ENCODE results near the gene LDLRAD1. TPM values are rescaled to one million over a fixed set of nuclear protein-coding genes. Genes with fewer than 3 reads are reported as not detected.

Gene LDLRAD1
- total RNA-seq = not detected
- polyA plus RNA-seq (2013, experiment 1 of 2) = not detected
- polyA plus RNA-seq (2013, experiment 2 of 2) = not detected
- total RNA-seq = 0 to 0.08 (median 0) reads per million in 172 experiments

DNA sequence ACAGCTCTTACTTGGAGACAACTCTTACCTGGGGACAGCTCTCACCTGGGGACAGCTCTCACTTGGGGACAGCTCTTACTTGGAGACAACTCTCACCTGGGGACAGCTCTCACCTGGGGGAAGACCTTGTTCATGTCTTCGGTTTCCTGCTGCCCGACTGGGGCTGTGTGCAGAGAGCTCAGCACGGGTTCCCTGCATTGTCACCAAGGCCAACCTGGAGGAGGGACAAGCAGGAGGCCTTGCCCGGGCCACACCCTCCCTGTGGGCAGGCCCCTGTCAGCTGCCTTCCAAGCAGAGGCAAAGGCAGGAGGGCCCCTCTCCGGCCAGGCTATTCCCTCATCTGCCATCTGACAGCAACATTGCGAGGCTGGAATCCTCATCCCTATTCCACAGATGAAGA, at the start of gene LDLRAD1:
TSS of gene LDLRAD1 (minus strand) at position 208 of the 400 bp plus-strand sequence. CDS start at position 134, 74 bp downstream.
- Mint-ChIP-seq H3K27me3 (no peaks in the 10 kb centered on the region), H3K36me3 (ENCODE audit: low read depth) (no peaks in the 10 kb centered on the region), H3K9me3 (no peaks in the 10 kb centered on the region), H3K4me1 (ENCODE audit: low read depth) (no peaks in the 10 kb centered on the region), H3K27ac (no peak within 1 kb of the TSS), H3K4me3 (no peak within 1 kb of the TSS)
- H3K27ac ChIP-seq (ENCODE audit: low read depth in 1 of 2, low read length in 2 of 2) = no peak within 1 kb of the TSS
- no peak for ATAC-seq (ENCODE audit: poor library complexity)
- ChIA-PET CTCF (no interaction called here), POLR2A (no interaction called here)
- no peaks in the 10 kb centered on the region for H3K27me3 ChIP-seq (ENCODE audit: control insufficient read depth in 1 of 2, insufficient read depth in 2 of 2, low read length in 2 of 2)
- H3K36me3 ChIP-seq (ENCODE audit: insufficient read depth, low read length) = no peaks in the 10 kb centered on the region
- no peaks in the 10 kb centered on the region for H3K4me1 ChIP-seq (ENCODE audit: insufficient read depth, low read length)
- no peak within 1 kb of the TSS for H3K4me3 ChIP-seq (ENCODE audit: low read length)
- no peak for TF ChIP-seq CTCF (IDR thresholded peaks at IDR 0.05)
- no peaks in the 10 kb centered on the region for H3K9me3 ChIP-seq (ENCODE audit: control insufficient read depth in 1 of 2, insufficient read depth in 1 of 2, low read length in 2 of 2)
- intact Hi-C loops (cut with DNase I, micrococcal nuclease) = no loop called here
- no peak for DNase-seq

DNA sequence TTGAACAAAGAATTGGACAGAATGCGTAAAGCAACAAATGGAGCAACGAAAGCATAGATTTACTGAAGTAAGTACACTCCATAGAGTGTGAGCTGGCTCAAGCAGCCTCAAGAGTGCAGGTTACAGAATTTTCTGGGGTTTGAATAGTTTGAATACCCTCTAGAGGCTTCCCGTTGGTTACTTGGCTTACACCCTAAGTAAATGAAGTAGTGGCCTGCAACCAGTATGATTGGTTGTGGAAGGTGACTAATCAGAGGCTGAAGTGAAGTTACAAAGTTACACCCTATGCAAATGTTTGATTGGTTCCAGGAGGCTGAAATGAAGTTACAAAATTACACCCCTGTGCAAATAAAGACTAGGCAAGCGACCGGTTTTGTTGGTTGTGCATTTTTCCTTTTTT, 46.3 kb upstream of the LDLRAD1 start:
- Histone ChIP-seq H3K9me3 (ENCODE audit: control insufficient read depth in 1 of 2, insufficient read depth in 1 of 2, low read length in 2 of 2) (no peaks in the 10 kb centered on the region), H3K4me3 (ENCODE audit: low read length) (no peak overlapping the region), H3K36me3 (ENCODE audit: insufficient read depth, low read length) (no peaks in the 10 kb centered on the region), H3K4me1 (ENCODE audit: insufficient read depth, low read length) (no peaks in the 10 kb centered on the region), H3K27ac (ENCODE audit: low read depth in 1 of 2, low read length in 2 of 2) (no peak overlapping the region), H3K27me3 (ENCODE audit: control insufficient read depth in 1 of 2, insufficient read depth in 2 of 2, low read length in 2 of 2) (no peaks in the 10 kb centered on the region)
- Mint-ChIP-seq H3K9me3 (no peaks in the 10 kb centered on the region), H3K27me3 (no peaks in the 10 kb centered on the region), H3K4me3 (no peak overlapping the region), H3K27ac (no peak overlapping the region), H3K36me3 (ENCODE audit: low read depth) (peaks cover 10% of the 10 kb centered on the region), H3K4me1 (ENCODE audit: low read depth) (no peaks in the 10 kb centered on the region)
- no peak for ATAC-seq (ENCODE audit: poor library complexity)
- ChIA-PET POLR2A (no interaction called here), CTCF (interaction anchor here (0.7 kb wide), 1 partner anchor 99 kb away, joined by 3 read pairs; no protein-coding TSS in a partner anchor)
- no peak for TF ChIP-seq CTCF (IDR thresholded peaks at IDR 0.05)
- no peak for DNase-seq
- intact Hi-C loops (cut with DNase I, micrococcal nuclease) = loop anchor here in 1 of 2 experiments (2.0 to 10.0 kb wide), 2 partner anchors 341 to 931 kb away; partner anchors contain the start of gene BSND

DNA sequence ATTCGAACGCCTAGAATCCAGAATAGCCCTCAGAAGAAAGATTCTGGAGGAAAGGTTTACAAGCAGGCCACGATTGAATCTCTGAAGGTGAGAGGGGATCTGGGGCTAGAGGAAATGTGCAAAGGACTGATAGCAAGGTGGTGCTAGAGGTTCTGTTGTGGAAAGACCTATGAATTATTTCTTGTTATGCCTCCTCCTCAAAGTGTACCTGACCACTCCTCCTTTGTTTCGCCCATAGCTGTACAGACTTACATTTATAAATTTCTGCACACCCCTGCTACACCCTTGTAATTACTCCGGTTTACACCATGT, 36.4 kb upstream of the LDLRAD1 start:
- peak in 3 of 14 experiments; percentile 14 to 27 (median 23) for DNase-seq
- no peak for TF ChIP-seq CTCF (IDR thresholded peaks at IDR 0.05)
- ATAC-seq (ENCODE audit: poor library complexity) = no peak
- Mint-ChIP-seq H3K27me3 (no peaks in the 10 kb centered on the region), H3K4me1 (ENCODE audit: low read depth) (peaks cover 38% of the 10 kb centered on the region), H3K9me3 (no peaks in the 10 kb centered on the region), H3K27ac (no peak overlapping the region), H3K36me3 (ENCODE audit: low read depth) (peaks cover 16% of the 10 kb centered on the region), H3K4me3 (no peak overlapping the region)
- Histone ChIP-seq H3K27ac (ENCODE audit: low read depth in 1 of 2, low read length in 2 of 2) (peak overlapping the region in 1 of 2 donors; percentile 71), H3K36me3 (ENCODE audit: insufficient read depth, low read length) (peaks cover 4% of the 10 kb centered on the region), H3K4me3 (ENCODE audit: low read length) (peak overlapping the region; percentile 89), H3K9me3 (ENCODE audit: control insufficient read depth in 1 of 2, insufficient read depth in 1 of 2, low read length in 2 of 2) (no peaks in the 10 kb centered on the region), H3K4me1 (ENCODE audit: insufficient read depth, low read length) (peaks cover 32% of the 10 kb centered on the region), H3K27me3 (ENCODE audit: control insufficient read depth in 1 of 2, insufficient read depth in 2 of 2, low read length in 2 of 2) (no peaks in the 10 kb centered on the region)
- ChIA-PET POLR2A (interaction anchor here (1.8 to 3.7 kb wide), 2 partner anchors 11 to 109 kb away, joined by 6 to 54 read pairs; partner anchors contain the start of genes IFT25 and LRRC42), CTCF (interaction anchor here (0.9 kb wide), 1 partner anchor 27 kb away, joined by 3 read pairs; no protein-coding TSS in a partner anchor)
- intact Hi-C loops (cut with DNase I, micrococcal nuclease) = loop anchor here (1.0 to 10.0 kb wide), 10 partner anchors 148 to 1687 kb away; partner anchors contain the start of genes SSBP3 (in 2 of the 2), TTC4 (in 2 of the 2), CC2D1B (in 1 of the 2) and CYB5RL (in 1 of the 2)

Data from CD4-positive, alpha-beta T cell (primary cell).